D721Med (cell line): ENCODE data around the gene FAM120A.

Experiments
- DNase-seq: peaks from one replicate; pipeline ENCODE4 v3.0.0; 2011; ENCODE audit warnings: low spot score; ENCODE audit not compliant: insufficient read length
- FAIRE-seq: peaks from 2 replicates; lab custom pipeline; 2011; peaks lifted over from hg19 to GRCh38; lab: Jason Lieb, UNC
- CTCF ChIP-seq: IDR thresholded peaks from 2 replicates; pipeline ENCODE4 v1.5.1; 2012; ENCODE audit warnings: mild to moderate bottlenecking, control low read depth; ENCODE audit not compliant: insufficient read depth; ENCODE audit errors: missing control alignments

FAM120A gene

GRCh38 chr9:93573516-93573828 is 122.0 kb downstream of the FAM120A start:
- no peak for DNase-seq
- FAIRE-seq = no peak
- no peak for TF ChIP-seq CTCF

DNA sequence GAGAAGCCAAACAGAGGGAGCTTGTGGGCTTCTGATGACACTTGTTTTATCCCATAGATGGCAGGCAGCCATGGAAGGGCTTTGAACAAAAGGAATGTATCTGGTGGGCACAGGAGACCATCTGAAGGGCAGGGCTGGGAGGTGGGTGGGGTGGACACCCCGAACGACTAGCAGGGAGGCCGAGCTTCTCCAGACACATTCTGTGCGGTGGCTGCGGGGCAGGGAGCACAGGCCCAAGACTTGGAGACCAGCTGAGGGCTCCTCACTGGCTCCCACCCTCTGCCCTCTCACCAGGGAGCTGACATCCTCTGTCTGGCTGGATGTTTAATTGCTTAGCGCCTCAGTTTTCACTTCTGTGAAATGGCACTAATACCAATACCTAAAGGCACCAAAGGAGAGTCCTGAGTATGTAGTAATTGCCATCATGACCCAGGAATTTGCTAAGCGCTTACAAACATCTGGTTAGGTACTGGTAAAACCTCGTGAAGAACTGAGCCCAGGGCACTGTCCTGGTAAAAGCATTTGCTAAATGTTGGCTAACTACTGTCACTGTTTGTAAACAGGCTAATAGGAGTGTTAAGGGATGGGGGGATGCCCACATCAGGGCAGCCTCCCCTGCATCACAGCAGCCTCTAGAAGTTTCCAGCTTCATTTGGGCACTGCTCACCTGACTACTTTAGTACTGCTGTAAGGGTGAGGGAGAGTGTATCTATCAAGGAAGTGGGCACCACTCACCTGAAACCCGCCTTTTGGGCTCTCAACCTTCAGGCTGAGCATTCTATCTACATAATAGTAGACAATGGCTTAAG is 122.8 kb downstream of the FAM120A start:
- TF ChIP-seq CTCF = no peak
- DNase-seq (no peak), FAIRE-seq (no peak)

DNA sequence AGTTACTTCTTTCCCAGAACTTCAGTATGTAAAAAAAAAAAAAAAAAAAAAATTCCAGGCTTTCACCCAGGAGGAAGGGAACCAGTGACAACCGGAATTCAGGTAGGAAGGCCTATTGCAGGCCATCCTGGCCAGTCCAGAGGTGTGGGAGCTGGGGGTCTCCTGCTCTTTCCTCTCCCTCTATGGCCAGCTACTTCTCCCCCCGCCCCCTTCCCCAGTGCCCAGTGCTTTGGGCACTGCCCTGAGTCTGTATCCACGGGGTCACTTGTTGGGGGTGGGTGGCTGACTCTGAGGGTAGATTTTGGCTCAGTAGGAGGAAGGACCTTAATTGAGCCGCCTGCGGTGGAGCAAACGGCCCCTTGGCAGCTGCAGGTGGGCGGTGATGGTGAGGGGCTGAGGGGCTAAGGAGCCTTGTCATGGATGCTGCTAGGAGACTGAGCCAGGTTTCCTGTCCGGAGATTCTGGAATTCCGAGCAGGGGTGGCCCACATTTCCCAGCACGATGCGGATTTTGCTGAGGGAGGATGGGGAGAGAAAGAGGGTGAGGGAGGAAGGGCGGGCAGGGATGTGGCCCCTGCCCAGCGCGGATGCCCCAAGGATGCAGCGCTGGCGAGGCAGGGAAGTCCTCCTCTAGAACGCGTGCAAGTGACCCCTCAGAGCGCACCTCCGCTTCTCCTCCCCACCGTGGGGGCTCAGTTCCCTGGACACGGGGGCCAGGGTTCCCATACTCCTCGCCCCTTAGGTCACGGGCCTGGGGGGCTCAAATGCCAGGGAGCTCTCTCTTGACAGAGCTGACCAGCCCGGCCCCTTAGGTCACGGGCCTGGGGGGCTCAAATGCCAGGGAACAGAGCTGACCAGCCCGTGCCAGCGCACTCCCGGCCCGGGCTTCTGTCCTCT is 123.7 kb downstream of the FAM120A start:
- DNase-seq (no peak), FAIRE-seq (no peak)
- TF ChIP-seq CTCF = no peak

DNA sequence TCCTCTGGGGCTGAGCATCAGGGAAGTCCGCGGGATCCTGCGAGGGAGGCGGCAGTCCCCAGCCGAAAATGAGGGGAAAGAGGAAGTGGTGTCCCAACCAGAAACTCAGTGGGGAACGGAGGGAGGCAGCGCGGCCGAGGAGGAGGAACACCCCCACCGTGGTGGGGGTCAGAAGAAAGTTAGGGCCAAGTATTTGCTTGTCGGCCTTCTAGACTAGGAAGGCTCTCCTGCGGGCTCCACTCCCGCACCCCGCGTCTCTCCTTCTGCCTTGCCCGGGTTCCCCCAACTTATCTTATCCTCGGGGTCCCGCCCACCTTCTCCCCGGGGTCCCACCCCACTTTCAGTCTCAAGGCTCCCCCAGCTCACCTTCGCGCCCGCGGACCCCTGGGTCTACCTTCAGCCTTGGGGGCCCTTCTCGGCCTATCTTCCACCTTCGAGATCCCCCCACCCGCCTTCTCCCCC is 124.3 kb downstream of the FAM120A start:
- DNase-seq (no peak), FAIRE-seq (no peak)
- no peak for TF ChIP-seq CTCF

GRCh38 chr9:93576258-93577077 is 125.0 kb downstream of the FAM120A start, which contains the start of gene PHF2:
TSS of gene PHF2 (plus strand) at chr9:93576584. CDS start at chr9:93576774, 190 bp downstream.
- TF ChIP-seq CTCF = no peak
- no peak for FAIRE-seq
- DNase-seq = no peak

DNA sequence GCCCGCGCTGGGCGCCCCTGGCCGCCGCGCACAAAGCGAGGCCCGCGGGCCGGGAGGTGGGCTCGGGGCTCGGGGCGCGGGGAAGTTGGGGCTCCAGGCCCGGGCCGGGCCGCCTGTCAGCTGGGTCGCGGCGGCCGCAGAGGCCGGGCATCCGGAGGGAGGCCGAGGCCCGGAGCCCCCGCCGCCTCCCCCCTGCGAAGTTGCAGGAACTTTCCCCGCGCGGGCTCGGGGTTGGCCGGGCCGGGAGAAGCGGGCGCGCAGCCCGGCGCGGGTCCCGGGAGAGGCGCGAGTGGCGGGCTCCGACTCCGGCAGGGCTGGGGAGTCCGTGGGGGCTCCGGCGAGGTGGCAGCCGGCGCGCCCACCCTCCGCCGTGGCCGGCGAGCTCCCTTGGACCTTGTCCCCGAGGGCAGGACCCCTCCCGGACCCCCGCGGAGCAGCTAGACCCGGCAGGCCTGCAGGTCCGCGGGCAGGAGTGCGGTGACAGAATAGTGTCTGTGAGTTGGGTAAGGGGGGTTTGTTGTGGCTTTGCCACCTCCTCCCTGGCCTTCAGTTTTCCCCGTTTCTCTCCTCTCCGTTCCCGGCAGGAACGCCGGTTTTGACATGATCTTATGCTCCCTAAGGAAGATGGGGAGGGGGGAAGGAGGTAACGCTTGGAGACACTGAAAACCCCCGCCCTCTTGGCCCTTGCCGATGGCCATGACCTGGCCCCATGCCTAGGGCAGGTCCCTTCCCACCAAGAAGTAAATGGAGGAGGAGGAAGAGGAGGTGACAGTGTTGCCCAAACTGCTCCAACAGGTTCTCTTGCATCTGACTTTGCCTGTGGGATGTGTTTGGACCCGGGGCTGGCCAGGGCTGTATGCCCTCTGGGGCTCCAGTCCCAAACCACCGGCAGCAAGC is 125.8 kb downstream of the FAM120A start:
- TF ChIP-seq CTCF = no peak
- FAIRE-seq (no peak), DNase-seq (no peak)
